Activated CD8-positive, alpha-beta T cell treated with anti-CD3 and anti-CD28 coated beads, Interleukin-2, amount 10 ng/mL, durations not matched to agents 7 days and 5 days (primary cell): Measurements from ENCODE around the gene HMGN4. TPM values are rescaled to one million over a fixed set of nuclear protein-coding genes. Genes with fewer than 3 reads are reported as not detected.

Experiments used
- ATAC-seq: fragments of 150-1000 bp; cut with Tn5 transposase; one replicate; pipeline ENCODE4 v1.10.0; 2021; ENCODE audit warnings: moderate library complexity
- CTCF ChIA-PET: fragments of 350-600 bp; sonication (Branson Sonifier 250); formaldehyde crosslinking; loops from one replicate; lab custom pipeline; 2021; ENCODE audit warnings: antibody characterized with exemption; lab: Charles Lee
- POLR2A ChIA-PET: fragments of 350-600 bp; sonication (Branson Sonifier 250); formaldehyde crosslinking; loops from one replicate; lab custom pipeline; 2021; ENCODE audit warnings: antibody characterized with exemption; lab: Charles Lee
- DNase-seq: peaks from one replicate; pipeline ENCODE4 v3.0.0-alpha.2; 2020
- H3K27ac Mint-ChIP-seq: one replicate; pipeline ENCODE4 v1.8.0; 2021; ENCODE audit warnings: mild to moderate bottlenecking, mixed read lengths
- H3K27me3 Mint-ChIP-seq: one replicate; pipeline ENCODE4 v1.8.0; 2021; ENCODE audit warnings: low read depth, mixed read lengths
- H3K36me3 Mint-ChIP-seq: one replicate; pipeline ENCODE4 v1.8.0; 2021; ENCODE audit warnings: low read depth, mixed read lengths
- H3K4me1 Mint-ChIP-seq: one replicate; pipeline ENCODE4 v1.8.0; 2021; ENCODE audit warnings: low read depth, mixed read lengths
- H3K4me3 Mint-ChIP-seq: one replicate; pipeline ENCODE4 v1.8.0; 2021; ENCODE audit warnings: mild to moderate bottlenecking, mixed read lengths
- H3K9me3 Mint-ChIP-seq: one replicate; pipeline ENCODE4 v1.8.0; 2022; ENCODE audit warnings: mixed read lengths; ENCODE audit not compliant: insufficient read depth
- total RNA-seq, 2 experiments: library from RNA; stranded (reverse); gene quantifications; one replicate each; pipeline ENCODE4 v1.2.3, GENCODE V29; 2021

The HMGN4 gene
- total RNA-seq: 10 to 100 TPM; 80.8 to 84.9 TPM

DNA sequence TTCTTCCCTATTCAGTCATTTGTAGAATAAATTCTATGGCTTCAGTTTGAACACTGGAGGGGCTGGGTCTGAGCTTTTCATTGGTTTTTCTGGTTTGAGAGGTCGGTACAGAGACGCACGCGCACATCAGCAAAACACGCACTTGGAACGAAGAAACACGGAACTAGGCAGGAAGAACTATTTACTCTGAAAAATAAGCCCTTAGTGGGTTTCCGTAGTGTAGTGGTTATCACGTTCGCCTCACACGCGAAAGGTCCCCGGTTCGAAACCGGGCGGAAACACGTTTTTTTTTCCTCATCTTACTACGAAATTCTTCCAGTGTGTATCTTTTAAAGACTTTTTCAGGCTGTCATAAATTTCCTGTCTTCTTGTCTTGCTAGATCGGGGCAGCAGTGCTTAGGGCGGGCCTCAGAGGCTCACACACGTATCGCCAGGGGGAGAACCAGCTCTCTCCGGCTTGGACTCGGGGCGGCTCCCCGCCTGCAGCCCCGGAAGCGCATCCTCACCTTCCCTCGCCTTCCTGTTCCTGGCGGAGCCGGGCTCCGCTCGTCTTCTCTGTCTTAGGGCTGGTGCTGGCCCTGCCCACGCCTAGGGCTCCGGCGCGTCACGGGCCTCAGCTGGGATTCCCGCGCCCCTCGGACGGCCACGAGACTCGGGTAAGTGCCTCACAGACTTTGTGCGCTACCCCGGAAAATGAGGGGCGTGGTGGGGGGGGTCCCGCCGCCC is at the start of gene HMGN4:
TSS of gene HMGN4 (plus strand) at position 521 of the 726 bp plus-strand sequence. CDS start 6,841 bp downstream, outside the sequence.
- DNase-seq: peak; percentile 88
- ChIA-PET CTCF (interaction anchor here (0.6 to 2.7 kb wide), 11 partner anchors 14 to 203 kb away, joined by 3 to 23 read pairs (median 4); no protein-coding TSS in a partner anchor), POLR2A (interaction anchor here (0.6 to 3.0 kb wide), 30 partner anchors 9 to 1328 kb away, joined by 3 to 23 read pairs (median 5); a partner anchor contains a TSS)
- Mint-ChIP-seq H3K4me3 (peak within 1 kb of the TSS; percentile 87), H3K27me3 (peaks cover 2% of the 10 kb centered on the region), H3K27ac (peak within 1 kb of the TSS; percentile 99), H3K36me3 (peaks cover 31% of the 10 kb centered on the region), H3K4me1 (peaks cover 58% of the 10 kb centered on the region), H3K9me3 (no peaks in the 10 kb centered on the region)
- ATAC-seq: peak; percentile 71

GRCh38 chr6:26489996-26490964 is 47.9 kb upstream of the HMGN4 start:
- no peak overlapping the region for H3K27ac Mint-ChIP-seq
- H3K4me1 Mint-ChIP-seq: peaks cover 18% of the 10 kb centered on the region
- CTCF ChIA-PET: interaction anchor here (1.3 to 1.6 kb wide), 4 partner anchors 10 to 149 kb away, joined by 4 to 7 read pairs (median 4); no protein-coding TSS in a partner anchor

GRCh38 chr6:26491604-26492003 is 46.6 kb upstream of the HMGN4 start:
- Mint-ChIP-seq H3K4me3 (no peak overlapping the region), H3K27me3 (peaks cover 3% of the 10 kb centered on the region), H3K36me3 (no peaks in the 10 kb centered on the region), H3K4me1 (peaks cover 18% of the 10 kb centered on the region), H3K27ac (no peak overlapping the region), H3K9me3 (no peaks in the 10 kb centered on the region)
- CTCF ChIA-PET: interaction anchor here (1.2 to 2.2 kb wide), 2 partner anchors 17 to 21 kb away, joined by 3 to 7 read pairs; no protein-coding TSS in a partner anchor
- no peak for DNase-seq
- POLR2A ChIA-PET: no interaction called here
- ATAC-seq: no peak

More at GRCh38 chr6:26489996-26490964, 47.9 kb upstream of the HMGN4 start:
- no peaks in the 10 kb centered on the region for H3K9me3 Mint-ChIP-seq
- no peaks in the 10 kb centered on the region for H3K27me3 Mint-ChIP-seq
- DNase-seq (no peak), ATAC-seq (no peak)
- POLR2A ChIA-PET: interaction anchor here (0.6 to 0.8 kb wide), 2 partner anchors 25 to 126 kb away, joined by 3 read pairs; no protein-coding TSS in a partner anchor
- no peak overlapping the region for H3K4me3 Mint-ChIP-seq
- H3K36me3 Mint-ChIP-seq: no peaks in the 10 kb centered on the region

DNA sequence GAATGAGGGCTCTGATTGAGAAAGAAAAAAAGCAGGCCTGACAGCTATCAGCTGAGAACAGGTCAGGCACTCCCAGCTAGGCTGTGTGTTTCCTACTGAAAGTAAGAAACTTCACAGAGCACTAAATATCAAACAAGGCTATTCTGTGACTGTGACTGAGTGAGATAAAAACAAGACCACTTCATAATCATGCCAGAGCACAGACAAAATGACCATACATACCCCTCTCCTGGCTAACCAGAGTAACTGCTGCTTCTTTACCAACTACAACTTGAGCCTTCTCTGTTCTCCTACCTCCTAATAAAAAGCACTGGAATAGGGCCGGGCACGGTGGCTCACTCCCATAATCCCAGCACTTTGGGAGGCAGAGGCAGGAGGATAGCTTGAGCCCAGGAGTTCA is 44.9 kb upstream of the HMGN4 start:
- H3K27me3 Mint-ChIP-seq: peaks cover 6% of the 10 kb centered on the region
- DNase-seq (no peak), ATAC-seq (peak; percentile 64)
- no peaks in the 10 kb centered on the region for H3K9me3 Mint-ChIP-seq
- ChIA-PET POLR2A (no interaction called here), CTCF (interaction anchor here (1.5 to 2.3 kb wide), 3 partner anchors 8 to 19 kb away, joined by 3 to 7 read pairs (median 4); no protein-coding TSS in a partner anchor)
- peaks cover 21% of the 10 kb centered on the region for H3K4me1 Mint-ChIP-seq
- H3K4me3 Mint-ChIP-seq: no peak overlapping the region
- H3K36me3 Mint-ChIP-seq: no peaks in the 10 kb centered on the region
- H3K27ac Mint-ChIP-seq: no peak overlapping the region

DNA sequence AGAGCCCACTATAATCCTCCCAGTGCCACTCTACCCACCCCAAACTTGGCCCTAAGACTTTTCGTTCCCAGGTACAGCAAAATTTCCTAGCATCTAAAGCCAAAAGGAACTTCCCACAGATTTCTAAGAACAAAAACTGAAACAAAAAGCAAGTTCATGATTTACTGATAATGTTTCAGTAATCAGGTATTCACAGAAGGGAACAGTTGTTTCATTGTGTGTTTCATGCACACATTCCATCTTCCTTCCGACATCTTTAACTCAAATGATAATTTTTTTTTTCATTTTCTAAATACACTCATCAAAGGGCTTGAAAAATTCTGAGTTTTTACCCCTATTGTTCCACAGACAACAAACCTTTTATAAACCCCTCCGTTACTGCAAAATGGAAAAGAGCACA is 44.0 kb upstream of the HMGN4 start:
- peaks cover 8% of the 10 kb centered on the region for H3K27me3 Mint-ChIP-seq
- no peak overlapping the region for H3K4me3 Mint-ChIP-seq
- peaks cover 21% of the 10 kb centered on the region for H3K4me1 Mint-ChIP-seq
- ChIA-PET CTCF (interaction anchor here (0.6 to 2.3 kb wide), 4 partner anchors 9 to 152 kb away, joined by 3 to 9 read pairs (median 4); no protein-coding TSS in a partner anchor), POLR2A (no interaction called here)
- no peak for DNase-seq
- ATAC-seq: no peak
- H3K9me3 Mint-ChIP-seq: no peaks in the 10 kb centered on the region
- no peaks in the 10 kb centered on the region for H3K36me3 Mint-ChIP-seq
- H3K27ac Mint-ChIP-seq: no peak overlapping the region

GRCh38 chr6:26495281-26495680 is 42.9 kb upstream of the HMGN4 start:
- Mint-ChIP-seq H3K4me1 (peaks cover 25% of the 10 kb centered on the region), H3K36me3 (no peaks in the 10 kb centered on the region), H3K27ac (no peak overlapping the region), H3K27me3 (peaks cover 9% of the 10 kb centered on the region), H3K9me3 (no peaks in the 10 kb centered on the region), H3K4me3 (no peak overlapping the region)
- ATAC-seq: no peak
- CTCF ChIA-PET: interaction anchor here (2.3 kb wide), 1 partner anchor 153 kb away, joined by 9 read pairs; no protein-coding TSS in a partner anchor
- POLR2A ChIA-PET: interaction anchor here (0.8 kb wide), 1 partner anchor 22 kb away, joined by 3 read pairs; no protein-coding TSS in a partner anchor
- DNase-seq: no peak

DNA sequence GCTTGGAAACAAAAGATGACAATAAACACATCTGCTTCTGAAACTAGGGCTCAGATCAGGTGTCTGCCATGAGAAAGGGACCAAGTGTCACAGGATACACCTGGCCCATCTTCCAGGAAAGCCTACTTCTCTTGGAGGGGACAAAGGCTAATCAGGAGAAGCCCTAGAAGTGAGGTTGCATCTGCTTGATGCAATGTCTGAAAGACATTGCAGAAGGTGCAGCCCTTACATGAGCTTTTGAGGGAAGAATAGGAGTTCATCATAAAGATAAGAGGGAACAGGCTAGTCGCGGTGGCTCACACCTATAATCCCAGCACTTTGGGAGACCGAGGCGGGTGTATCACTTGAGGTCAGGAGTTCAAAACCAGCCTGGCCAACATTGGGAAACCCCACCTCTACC is 40.6 kb upstream of the HMGN4 start:
- H3K4me1 Mint-ChIP-seq: peaks cover 40% of the 10 kb centered on the region
- no peaks in the 10 kb centered on the region for H3K9me3 Mint-ChIP-seq

GRCh38 chr6:26500102-26500501 is 38.1 kb upstream of the HMGN4 start, which contains the start of gene BTN1A1:
Gene BTN1A1, plus strand, starts transcription at chr6:26500303. Its CDS starts 984 bp downstream, at chr6:26501287.
- CTCF ChIA-PET: interaction anchor here (4.0 kb wide), 1 partner anchor 159 kb away, joined by 16 read pairs; no protein-coding TSS in a partner anchor
- DNase-seq: no peak
- no peak for ATAC-seq
- Mint-ChIP-seq H3K9me3 (no peaks in the 10 kb centered on the region), H3K36me3 (no peaks in the 10 kb centered on the region), H3K4me3 (no peak within 1 kb of the TSS), H3K4me1 (peaks cover 22% of the 10 kb centered on the region), H3K27me3 (peaks cover 36% of the 10 kb centered on the region), H3K27ac (no peak within 1 kb of the TSS)
- POLR2A ChIA-PET: no interaction called here

More for the DNA sequence above, 40.6 kb upstream of the HMGN4 start:
- Mint-ChIP-seq H3K27ac (no peak overlapping the region), H3K4me3 (no peak overlapping the region), H3K27me3 (peaks cover 27% of the 10 kb centered on the region), H3K36me3 (no peaks in the 10 kb centered on the region)
- CTCF ChIA-PET: interaction anchor here (0.6 to 1.1 kb wide), 2 partner anchors 18 kb away, joined by 3 read pairs; no protein-coding TSS in a partner anchor
- DNase-seq (no peak), ATAC-seq (no peak)
- POLR2A ChIA-PET: no interaction called here

- Mint-ChIP-seq H3K27me3 (peaks cover 36% of the 10 kb centered on the region), H3K36me3 (no peaks in the 10 kb centered on the region), H3K4me1 (peaks cover 22% of the 10 kb centered on the region), H3K4me3 (peak overlapping the region; percentile 62), H3K27ac (no peak overlapping the region), H3K9me3 (no peaks in the 10 kb centered on the region)
- ATAC-seq (peak; percentile 85), DNase-seq (peak; percentile 36)
- ChIA-PET CTCF (interaction anchor here (0.7 to 4.0 kb wide), 5 partner anchors 18 to 160 kb away, joined by 3 to 16 read pairs (median 4); no protein-coding TSS in a partner anchor), POLR2A (interaction anchor here (0.8 to 1.6 kb wide), 3 partner anchors 18 to 27 kb away, joined by 4 to 6 read pairs (median 4); no protein-coding TSS in a partner anchor)
Observed at GRCh38 chr6:26501482-26501986, 36.6 kb upstream of the HMGN4 start.

GRCh38 chr6:26502165-26502564 is 36.0 kb upstream of the HMGN4 start:
- POLR2A ChIA-PET: interaction anchor here (1.1 to 1.6 kb wide), 2 partner anchors 18 to 28 kb away, joined by 4 to 6 read pairs; no protein-coding TSS in a partner anchor
- H3K9me3 Mint-ChIP-seq: no peaks in the 10 kb centered on the region
- H3K27me3 Mint-ChIP-seq: peaks cover 35% of the 10 kb centered on the region
- H3K27ac Mint-ChIP-seq: no peak overlapping the region
- peak overlapping the region; percentile 62 for H3K4me3 Mint-ChIP-seq
- CTCF ChIA-PET: interaction anchor here (0.7 to 4.0 kb wide), 5 partner anchors 17 to 161 kb away, joined by 3 to 16 read pairs (median 4); no protein-coding TSS in a partner anchor
- DNase-seq (no peak), ATAC-seq (peak; percentile 33)
- H3K4me1 Mint-ChIP-seq: peaks cover 21% of the 10 kb centered on the region
- H3K36me3 Mint-ChIP-seq: no peaks in the 10 kb centered on the region
